D341Med (cell line): Measurements from ENCODE around the gene FOXK1.
"Not testable (repeated sequence)": the region's sequence is repeated elsewhere in the genome, so short reads cannot be mapped to it uniquely, and the experiment has no call there.

ENCODE experiments used
- DNase-seq: peaks from one replicate; pipeline ENCODE4 v3.0.0; 2012; ENCODE audit warnings: low spot score

Gene FOXK1

DNA sequence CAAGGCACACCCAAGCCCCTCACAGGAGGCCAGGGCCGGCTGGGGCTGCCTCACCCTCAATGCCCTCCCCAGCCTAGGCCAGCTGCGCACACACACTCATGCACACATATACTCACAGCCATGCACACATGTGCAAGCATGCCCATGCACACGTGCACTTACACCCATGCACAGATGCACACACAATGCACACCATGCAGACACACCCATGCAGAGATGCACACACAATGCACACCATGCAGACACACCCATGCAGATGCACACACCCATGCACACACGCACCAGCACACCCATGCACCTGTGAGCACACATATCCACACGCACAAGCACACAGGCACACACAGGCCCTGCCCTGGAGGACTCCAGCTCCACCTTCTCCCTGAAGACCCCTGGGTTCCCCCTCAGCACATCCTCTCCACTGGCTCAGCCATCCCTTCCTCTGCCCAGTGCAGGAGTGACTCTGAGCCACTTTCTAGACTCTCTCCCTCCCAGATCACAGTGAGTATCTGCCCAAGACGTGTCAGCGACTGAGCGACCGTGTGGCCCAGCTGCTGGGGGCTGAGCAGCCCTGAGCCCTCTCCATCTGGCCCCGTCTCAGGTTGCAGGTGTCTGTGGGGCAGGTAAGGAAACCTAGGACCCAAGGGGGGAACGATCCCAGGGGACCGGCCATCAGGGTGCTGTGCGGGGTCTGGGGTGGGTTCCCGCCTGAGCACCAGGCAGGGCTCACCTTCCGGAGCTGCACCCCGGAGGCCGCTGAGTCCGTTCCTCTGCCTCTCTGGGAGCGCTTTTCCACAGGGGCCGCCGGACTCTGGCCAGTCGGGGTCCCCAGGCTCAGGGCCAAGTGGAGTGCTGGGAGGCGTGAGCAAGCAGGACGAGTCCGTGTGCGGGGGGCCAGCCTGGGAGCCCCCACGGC is 119.1 kb downstream of the FOXK1 start:
- no peak for DNase-seq

DNA sequence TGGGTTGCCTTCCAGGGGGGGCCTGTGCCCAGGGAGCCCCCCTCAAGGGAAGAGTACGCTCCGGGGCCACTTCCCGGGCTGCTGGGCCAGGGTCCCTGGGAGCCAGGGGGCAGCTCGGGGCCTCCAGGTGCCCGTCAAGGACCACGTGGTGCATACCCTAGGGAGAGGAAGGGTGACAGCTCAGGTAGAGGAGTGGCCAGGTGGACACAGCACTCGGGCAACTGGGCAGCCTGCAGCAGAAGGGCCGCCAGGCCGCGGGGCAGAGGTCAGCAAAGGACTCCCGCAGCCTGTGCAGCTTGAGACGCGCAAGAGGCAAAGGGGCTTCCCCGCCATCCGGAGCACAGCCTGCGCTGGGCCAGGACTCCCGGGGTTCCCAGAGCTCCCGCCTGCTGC is 119.7 kb downstream of the FOXK1 start:
- no peak for DNase-seq

DNA sequence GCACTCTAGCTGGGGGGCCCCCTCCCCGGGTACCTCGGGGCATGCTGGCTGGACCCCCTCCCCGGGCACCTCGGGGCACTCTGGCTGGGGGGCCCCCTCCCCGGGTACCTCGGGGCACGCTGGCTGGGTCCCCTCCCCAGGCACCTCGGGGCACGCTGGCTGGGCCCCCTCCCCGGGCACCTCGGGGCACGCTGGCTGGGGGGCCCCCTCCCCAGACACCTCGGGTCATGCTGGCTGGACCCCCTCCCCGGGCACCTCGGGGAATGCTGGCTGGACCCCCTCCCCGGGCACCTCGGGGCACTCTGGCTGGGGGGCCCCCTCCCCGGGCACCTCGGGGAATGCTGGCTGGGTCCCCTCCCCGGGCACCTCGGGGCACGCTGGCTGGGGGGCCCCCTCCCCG is 120.5 kb downstream of the FOXK1 start:
- not testable (repeated sequence) for DNase-seq

DNA sequence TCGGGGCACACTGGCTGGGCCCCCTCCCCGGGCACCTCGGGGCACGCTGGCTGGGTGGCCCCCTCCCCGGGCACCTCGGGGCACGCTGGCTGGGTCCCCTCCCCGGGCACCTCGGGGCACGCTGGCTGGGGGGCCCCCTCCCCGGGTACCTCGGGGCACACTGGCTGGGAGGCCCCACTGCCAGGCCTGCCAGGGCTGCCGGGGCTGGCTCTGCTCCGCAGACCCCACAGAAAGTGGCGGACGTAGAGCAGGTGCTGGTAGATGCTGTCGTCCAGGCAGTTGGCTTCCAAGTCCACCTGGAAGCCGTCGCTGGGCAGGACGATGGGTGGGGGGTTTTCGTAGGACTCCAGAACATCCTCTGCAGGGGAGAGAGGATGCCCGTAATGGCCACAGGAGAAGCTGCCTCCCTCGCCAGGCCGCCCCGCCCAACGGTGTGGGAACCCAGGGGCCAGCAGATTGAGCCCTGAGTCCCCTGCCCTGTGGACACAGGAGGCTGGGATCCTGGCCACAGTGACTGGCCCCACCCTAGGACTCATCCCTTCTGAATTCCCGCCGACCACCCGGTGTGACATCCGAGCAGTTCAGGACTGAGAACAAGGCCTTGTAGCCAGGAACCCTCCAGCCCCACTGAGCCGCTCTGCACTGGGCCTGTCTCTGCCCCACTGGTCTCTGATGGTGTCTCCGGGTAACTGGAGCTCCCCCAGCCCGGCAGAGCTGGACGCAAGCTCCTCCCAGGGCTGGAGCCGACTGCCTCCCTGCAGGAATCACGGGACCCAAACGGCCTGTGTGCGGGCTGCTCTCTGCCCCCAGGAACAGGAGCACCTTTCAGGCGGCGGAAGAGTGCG is 121.5 kb downstream of the FOXK1 start:
- no peak for DNase-seq

DNA sequence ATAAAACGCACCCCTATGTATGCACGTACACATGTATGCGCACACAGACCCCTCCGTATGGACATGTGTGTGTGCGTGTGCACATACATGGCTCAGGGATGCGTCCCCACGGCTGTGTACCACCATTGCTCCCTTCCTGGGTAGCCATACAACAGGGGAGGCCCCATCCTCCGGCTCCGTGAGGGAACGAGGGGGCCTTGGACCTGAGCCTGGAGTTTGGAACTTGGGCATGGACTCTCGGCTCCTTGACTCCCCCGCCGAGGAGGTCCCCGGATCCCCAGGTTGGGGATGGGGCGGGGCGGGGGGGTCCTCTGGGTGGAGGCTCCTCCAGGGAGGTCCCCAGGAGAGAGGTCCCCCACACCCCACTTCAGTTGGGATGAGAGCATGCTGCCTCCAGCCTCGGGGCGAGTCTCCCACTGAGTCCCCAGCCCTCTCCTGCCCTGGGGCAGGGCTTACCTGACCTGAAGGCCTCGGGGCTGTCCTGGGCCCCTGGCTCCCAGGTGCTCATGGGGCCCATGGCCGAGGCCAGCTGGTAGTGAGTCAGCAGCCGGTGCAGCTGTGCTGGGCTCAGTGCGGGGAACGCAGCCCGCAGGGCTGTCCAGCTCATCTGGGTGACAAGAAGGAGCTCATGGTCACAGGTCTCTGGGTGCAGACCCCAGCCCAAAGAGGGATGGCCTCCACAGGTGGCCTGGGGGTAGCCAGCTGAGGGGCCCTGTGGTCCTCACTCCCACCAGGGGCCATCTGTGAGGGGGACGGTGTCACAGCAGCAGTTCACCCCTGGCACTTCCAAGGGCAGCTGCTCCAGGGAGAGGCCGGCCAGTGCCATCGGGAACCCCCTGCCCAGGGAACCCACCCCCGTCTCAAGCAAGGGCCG is 123.3 kb downstream of the FOXK1 start:
- no peak for DNase-seq

DNA sequence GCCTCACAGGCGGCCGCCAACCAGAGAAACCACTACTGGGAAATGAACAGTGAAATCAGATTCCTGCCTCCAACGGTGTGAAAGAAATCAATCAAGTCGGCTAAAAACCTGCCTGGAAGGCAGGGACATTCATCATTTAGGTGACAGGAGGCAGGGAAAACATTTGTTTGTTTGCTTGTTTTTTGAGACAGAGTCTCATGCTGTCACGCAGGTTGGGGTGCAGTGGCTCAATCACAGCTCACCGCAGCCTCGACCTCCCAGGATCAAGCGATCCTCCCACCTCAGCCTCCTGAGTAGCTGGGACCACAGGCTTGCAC is 123.8 kb downstream of the FOXK1 start:
- no peak for DNase-seq

DNA sequence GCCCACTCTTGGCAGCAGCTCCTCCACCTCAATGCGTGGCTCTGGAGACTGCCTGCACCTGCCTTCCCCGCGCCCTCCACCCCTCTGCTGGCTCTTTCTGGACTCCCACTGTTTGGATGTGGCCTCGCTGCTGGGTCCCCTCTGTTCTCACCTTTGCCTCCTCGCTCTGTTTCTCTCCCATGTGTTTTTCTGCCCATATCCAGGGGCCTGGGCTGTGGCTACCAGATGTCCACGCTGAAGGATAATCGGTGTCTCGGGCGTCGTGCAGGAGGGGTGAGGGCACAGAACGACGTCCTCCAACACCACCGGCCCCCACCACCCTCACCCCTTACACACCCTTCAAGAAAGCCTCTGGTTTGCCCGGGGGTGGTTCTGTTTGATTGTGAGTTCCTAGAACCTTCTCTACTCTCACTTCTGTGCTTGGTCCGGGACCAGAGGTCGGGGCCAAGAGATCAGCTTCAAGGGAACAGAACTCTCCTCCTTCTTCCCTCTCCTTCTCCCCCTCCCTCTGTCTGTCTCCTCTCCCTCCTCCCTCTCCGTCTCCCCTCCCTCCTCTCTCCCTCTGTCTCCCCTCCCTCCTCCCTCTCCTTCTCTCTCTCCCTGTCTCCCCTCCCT is 125.0 kb downstream of the FOXK1 start:
- no peak for DNase-seq

DNA sequence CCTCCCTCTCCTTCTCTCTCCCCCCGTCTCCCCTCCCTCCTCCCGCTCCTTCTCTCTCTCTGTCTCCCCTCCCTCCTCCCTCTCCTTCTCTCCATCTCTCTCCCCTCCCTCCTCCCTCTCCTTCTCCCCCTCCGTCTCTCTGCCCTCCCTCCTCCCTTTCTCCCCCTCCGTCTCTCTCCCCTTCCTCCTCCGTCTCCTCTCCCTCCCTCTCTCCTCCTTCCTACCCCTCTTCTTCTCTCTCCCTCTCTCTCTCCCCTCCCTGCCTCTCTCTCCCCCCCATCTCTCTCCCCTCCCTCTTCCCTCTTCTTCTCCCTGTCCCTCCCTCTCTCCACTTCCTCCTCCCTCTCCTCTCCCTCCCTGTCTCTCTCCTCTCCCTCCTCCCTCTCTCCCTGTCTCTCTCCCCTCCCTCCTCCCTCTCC is 125.5 kb downstream of the FOXK1 start:
- DNase-seq, result no peak

DNA sequence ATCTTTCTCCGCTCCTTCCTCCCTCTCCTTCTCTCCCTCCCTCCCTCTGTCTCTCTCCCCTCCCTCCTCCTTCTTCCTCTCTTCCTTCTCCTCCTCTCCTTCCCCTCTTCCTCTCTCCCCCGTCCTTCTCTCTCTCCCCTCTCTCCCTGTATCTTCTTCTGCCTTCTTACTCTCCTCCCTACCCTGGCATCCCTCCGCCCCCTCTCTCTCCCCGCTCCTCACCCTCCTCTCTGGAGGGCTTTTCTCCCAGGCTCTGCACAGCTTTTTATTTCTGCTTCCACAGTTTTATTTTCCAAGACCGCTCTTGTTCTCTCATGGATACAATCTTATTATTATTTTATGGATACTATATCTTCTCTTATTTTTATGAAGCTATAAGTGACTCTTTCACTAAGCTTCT is 125.9 kb downstream of the FOXK1 start:
- DNase-seq, result no peak

DNA sequence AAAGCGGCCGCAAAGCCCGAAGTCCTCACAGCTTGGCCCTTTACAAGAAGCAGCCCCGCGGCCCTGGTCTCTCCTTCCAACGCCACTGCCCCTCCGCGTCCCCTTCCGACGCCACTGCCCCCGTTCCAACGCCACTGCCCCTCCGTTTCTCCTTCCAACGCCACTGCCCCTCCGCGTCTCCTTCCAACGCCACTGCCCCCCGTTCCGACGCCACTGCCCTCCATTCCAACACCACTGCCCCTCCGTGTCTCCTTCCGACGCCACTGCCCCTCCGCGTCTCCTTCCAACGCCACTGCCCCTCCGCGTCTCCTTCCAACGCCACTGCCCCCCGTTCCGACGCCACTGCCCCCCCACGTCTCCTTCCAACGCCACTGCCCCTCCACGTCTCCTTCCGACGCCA is 126.5 kb downstream of the FOXK1 start:
- DNase-seq, result no peak

DNA sequence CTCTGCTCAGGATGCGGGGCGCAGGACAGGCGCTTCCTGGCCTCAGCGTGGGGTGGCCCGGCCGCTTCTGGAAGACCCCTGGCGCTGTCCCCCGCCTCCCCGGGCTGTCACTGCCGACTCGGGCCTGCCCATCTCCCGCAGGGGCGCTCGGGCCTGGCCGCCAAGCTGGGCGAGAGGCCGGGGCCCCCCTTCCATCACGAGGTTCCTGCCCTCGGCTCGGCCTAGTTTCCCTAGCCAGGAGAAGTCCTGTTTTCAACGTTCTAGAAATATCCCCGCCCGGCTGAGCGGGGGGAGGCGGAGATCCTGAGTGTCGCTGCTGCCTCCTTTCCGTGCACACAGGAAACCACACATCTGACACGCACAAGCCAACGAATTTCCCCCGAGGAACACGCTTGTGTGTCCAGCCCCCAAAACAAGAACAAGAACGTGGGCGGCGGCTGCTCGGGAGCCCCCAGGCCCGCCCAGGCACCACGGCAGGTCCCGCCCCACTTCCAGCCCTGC is 127.0 kb downstream of the FOXK1 start:
- DNase-seq, result no peak

DNA sequence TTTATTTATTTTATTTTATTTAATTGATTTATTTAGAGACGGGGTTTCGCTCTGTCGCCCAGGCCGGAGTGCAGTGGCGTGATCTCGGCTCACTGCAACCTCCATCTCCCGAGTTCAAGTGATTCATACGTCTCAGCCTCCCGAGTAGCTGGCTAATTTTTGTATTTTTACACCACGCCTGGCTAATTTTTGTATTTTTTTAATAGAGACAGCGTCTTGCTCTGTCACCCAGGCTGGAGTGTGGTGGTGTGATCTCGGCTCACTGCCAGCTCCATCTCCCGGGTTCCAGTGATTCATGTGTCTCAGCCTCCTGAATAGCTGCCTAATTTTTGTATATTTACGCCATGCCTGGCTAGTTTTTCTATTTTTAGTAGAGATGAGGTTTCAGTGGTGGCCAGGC is 127.6 kb downstream of the FOXK1 start:
- no peak for DNase-seq

DNA sequence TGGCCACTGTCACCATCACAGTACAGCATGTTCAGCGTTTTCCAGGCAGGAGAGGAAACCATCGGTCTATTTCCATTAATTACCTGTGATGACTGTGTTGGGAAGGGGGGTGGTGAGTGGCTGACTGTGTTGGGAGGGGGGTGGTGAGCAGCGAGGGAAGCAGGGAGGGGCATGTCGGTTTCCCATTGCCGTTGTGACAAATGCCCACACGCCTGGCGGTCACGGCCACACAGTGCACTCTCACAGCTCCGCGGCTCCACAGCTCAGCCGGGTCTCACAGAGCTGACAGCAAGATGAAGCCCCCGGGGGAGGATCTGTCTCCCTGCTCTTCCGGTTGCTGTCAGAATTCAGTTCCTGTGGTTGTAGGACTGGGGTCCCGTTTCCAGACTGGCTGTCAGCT is 132.3 kb downstream of the FOXK1 start:
- DNase-seq, result no peak

DNA sequence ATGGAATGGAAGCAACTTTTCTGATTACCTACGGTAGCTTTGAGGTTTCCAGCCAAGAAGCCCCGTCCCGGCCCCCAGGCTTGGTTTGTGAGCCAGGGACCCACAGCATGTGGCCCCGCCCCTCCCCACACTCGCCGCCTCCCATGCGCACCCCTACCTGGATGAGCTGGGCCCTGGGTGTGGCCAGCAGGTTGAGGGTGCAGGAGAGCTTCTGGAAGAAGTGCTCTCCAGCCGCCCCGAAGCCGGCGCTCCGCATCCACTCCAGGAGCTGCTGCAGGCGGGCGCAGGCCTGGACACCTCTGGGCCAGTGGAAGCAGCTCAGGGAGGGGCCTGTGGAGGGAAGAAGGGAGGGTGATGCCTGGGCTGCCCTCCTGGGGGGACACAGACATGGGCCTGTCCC is 133.0 kb downstream of the FOXK1 start:
- DNase-seq, result no peak

DNA sequence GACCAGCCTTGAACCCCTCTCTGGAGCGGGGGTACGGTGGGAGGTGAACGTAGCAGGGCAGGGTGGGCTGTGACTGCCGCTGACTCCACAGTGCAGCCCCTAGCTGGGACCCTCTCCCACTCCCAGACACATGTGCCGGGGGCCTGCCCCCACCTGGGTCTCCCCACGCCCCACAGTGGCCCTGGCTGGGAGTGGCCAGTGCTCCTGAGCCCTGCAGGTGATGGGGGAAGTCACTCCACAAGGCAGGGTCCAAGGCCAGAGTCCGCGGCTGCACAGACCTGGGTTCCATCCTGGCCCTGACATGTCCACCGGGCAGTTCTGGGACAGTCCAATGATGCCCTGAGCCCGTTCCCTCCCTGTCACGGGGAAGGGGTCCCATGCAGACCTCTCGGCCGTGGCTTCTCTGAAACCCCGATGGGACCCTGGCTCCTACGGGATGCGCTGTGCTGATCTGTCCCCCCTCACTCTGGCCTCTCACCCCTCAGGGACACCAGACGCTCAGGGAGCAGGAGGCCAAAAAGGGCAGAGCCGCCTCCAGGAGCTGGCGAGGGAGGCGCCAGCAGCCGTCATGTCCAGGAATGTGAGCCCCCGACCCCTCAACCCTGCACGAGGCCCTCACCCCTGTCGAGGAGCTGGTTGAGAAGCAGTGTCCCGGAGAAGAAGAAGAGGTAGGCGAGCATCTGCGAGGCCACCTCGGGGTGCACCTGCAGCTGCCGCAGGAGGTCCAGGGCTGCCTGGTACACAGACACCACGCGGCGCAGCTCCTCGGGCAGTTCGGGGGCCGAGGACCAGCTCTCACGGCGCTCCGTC is 133.7 kb downstream of the FOXK1 start:
- DNase-seq, result no peak

DNA sequence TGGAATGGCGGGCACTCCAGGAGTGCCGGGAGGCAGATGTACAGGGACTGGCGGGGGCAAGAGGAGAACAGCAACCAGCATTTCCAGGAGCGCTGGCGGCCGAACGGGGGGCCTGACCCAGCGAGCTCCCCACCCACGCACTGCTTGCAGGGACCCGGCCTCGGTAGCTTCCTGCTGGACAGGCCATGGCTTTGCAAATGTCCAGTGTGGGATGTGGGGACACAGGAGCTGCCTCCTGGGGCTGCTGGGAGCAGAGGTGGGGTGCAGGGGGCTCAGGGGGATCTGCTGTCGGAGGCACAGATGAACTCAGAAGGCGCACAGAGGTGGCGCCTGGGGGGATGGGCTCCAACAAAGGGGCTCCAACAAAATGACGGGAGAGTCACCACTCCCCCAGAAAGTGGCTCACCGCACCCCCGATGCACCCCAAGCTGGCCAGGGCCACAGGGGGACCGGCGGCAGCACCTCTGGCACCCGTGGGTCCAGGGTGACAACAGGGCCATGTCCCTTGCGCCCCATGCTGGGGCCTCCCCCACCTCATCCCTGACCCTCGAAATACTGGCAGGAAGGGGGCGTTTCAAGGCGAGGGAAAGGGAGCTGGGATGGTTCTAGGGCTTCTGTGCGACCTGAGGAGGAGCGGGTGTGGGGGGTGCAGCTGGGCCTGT is 134.5 kb downstream of the FOXK1 start:
- DNase-seq, result no peak

DNA sequence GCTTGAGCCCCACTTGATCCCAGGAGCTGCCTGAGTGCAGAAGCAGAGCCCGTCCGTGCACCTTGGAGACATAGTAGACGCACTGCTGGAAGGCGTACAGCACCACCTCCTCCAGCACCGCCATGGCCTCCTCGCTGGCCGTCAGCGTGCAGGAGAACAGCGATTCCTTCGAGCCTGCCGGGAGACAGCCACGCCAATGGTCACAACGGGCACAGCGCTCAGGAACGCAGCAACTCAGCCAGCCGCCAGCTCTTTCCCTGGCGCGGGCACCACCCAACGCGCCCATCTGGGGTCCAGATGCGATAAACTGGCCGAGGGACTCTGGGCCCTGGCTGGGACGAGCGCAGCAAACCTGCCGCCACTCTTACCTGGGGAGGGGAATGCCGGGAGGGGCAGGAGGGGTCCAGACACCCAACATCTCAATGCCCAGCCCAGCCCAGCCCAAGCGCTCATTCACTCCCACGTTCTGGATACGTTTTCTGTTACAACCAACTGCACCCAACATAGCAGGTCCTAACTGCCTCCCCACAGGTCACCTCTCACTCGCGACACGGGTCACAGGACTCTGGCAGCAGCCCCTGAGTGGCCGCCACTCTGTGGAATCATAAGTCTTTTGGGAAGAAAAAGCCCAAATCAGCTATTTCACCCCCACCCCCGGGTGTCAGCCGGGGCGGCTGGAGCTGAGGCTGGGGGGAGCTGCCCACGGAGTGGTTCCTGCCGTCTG is 135.2 kb downstream of the FOXK1 start:
- no peak for DNase-seq

DNA sequence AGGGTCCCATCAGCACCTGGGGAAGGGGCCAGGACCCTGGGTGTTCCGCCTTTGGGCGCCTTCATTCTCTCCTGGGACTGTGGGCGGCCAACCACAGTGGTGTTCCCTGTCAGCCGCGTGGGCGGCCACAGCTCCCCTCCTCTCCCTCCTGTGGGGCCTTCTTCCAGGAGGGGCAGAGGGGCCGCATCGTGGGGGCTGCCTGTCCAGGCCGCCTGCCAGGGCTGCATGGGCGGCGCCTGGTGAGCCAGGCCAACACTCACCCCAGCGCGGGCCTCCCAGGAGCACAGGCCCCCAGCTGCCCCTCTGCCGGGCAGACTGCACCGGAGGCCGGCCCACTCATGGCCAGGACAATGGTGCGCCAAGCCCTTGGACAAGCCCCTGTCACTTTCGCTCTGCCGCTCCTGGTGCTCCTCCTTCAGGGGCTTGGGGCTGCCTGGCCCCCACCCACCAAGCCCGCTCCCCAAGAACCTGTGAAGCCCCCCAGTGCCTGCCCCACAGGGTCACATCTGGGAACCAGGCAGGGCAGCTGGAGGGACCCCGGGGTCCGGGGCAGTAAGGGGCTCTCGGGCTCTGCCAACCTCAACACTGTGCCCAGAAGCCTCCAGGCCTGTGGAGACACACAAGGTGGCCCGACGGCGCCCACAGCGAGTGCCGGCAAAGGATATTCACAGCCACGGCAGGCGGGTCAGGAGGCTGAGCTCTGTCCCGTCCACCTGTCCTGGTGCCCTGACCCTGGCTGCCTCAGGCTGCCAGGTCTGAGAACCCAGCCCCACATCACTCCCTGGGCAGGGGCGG is 136.1 kb downstream of the FOXK1 start:
- no peak for DNase-seq
